H1 (cell line): ENCODE data around the gene METAP1D. TPM values are rescaled to one million over a fixed set of nuclear protein-coding genes. Genes with fewer than 3 reads are reported as not detected.

ENCODE experiments used
- CTCF ChIA-PET: fragments of 300-600 bp; sonication (Branson Sonifier 250); formaldehyde crosslinking; loops from one replicate; lab custom pipeline; 2021; ENCODE audit not compliant: partially characterized antibody; lab: Charles Lee
- POLR2A ChIA-PET: fragments of 300-600 bp; sonication (Branson Sonifier 250); formaldehyde crosslinking; loops from one replicate; lab custom pipeline; 2021; ENCODE audit warnings: inconsistent platforms; ENCODE audit not compliant: partially characterized antibody; lab: Charles Lee
- DNase-seq, 2 experiments: peaks; one replicate each; pipeline versions ENCODE4 v3.0.0 to v3.0.0-alpha.2; 2010 to 2022; ENCODE audit warnings: low spot score in 2 of 2, low read depth in 1 of 2, mixed read lengths in 1 of 2
- FAIRE-seq: peaks from 2 replicates; lab custom pipeline; 2011; peaks lifted over from hg19 to GRCh38; lab: Jason Lieb, UNC
- H2AFZ ChIP-seq: 2 replicates; pipeline ENCODE4 v1.8.1; 2012; ENCODE audit warnings: low read length, inconsistent platforms
- H2AK5ac ChIP-seq: 2 replicates; pipeline ENCODE4 v1.6.1; 2013; ENCODE audit warnings: low read depth, low read length
- H2BK120ac ChIP-seq: replicated peaks from 2 replicates; pipeline ENCODE3; 2013; ENCODE audit warnings: low read depth, low read length, inconsistent platforms
- H2BK12ac ChIP-seq: 2 replicates; pipeline ENCODE4 v1.6.1; 2013; ENCODE audit warnings: low read depth, low read length
- H2BK15ac ChIP-seq: 2 replicates; pipeline ENCODE4 v1.6.1; 2013; ENCODE audit warnings: low read length
- H2BK20ac ChIP-seq: 2 replicates; pipeline ENCODE4 v1.6.1; 2013; ENCODE audit warnings: low read length
- H2BK5ac ChIP-seq: 2 replicates; pipeline ENCODE4 v1.6.1; 2013; ENCODE audit warnings: low read depth, low read length
- H3K14ac ChIP-seq: 2 replicates; pipeline ENCODE4 v1.6.1; 2013; ENCODE audit warnings: inconsistent platforms; ENCODE audit not compliant: insufficient read length
- H3K18ac ChIP-seq: 2 replicates; pipeline ENCODE4 v1.6.1; 2013; ENCODE audit warnings: low read length; ENCODE audit errors: extremely low read depth
- H3K23ac ChIP-seq: 2 replicates; pipeline ENCODE4 v1.6.1; 2013; ENCODE audit warnings: inconsistent platforms; ENCODE audit not compliant: insufficient read length
- H3K23me2 ChIP-seq: 2 replicates; pipeline ENCODE4 v1.6.1; 2013; ENCODE audit warnings: low read depth, low read length
- H3K27ac ChIP-seq: 2 replicates; pipeline ENCODE4 v1.6.1; 2011; ENCODE audit warnings: low read depth, low read length, inconsistent platforms
- H3K27me3 ChIP-seq, 4 experiments: replicated peaks in 1 of 4; 1 replicate in 1 of 4; 2 replicates in 3 of 4; pipeline versions ENCODE4 v1.6.1 to v1.8.1; 2011 to 2013; ENCODE audit warnings: low read length in 3 of 4, mild to moderate bottlenecking in 3 of 4, inconsistent platforms in 2 of 4, mixed read lengths in 2 of 4, moderate library complexity in 1 of 4; ENCODE audit not compliant: control insufficient read depth in 3 of 4, insufficient read depth in 3 of 4; ENCODE audit errors: extremely low read depth in 1 of 4
- H3K36me3 ChIP-seq, 4 experiments: 2 replicates each; pipeline versions ENCODE4 v1.6.1 to v1.8.1; 2011 to 2013; ENCODE audit warnings: mild to moderate bottlenecking in 4 of 4, low read length in 3 of 4, moderate library complexity in 2 of 4, control low read depth in 1 of 4, inconsistent platforms in 1 of 4; ENCODE audit not compliant: insufficient read depth in 4 of 4, control insufficient read depth in 2 of 4
- H3K4ac ChIP-seq: replicated peaks from 2 replicates; pipeline ENCODE3; 2013; ENCODE audit warnings: low read length, low read depth, mixed read lengths, inconsistent platforms; ENCODE audit not compliant: insufficient read length
- H3K4me1 ChIP-seq, 4 experiments: replicated peaks in 1 of 4; 1 replicate in 1 of 4; 2 replicates in 3 of 4; pipeline versions ENCODE4 v1.6.1 to v1.8.1; 2011 to 2013; ENCODE audit warnings: low read length in 3 of 4, inconsistent platforms in 2 of 4, mixed read lengths in 1 of 4; ENCODE audit not compliant: insufficient read depth in 4 of 4, control insufficient read depth in 3 of 4
- H3K4me2 ChIP-seq, 2 experiments: 2 replicates each; pipeline versions ENCODE4 v1.6.1 to v1.8.1; 2011 to 2013; ENCODE audit warnings: low read depth in 2 of 2, low read length in 2 of 2, control low read depth in 1 of 2, inconsistent platforms in 1 of 2, mild to moderate bottlenecking in 1 of 2; ENCODE audit not compliant: insufficient read depth in 1 of 2
- H3K4me3 ChIP-seq, 4 experiments: fragments of 200-600, 300-600 bp in 1 of 4; sonication (generic), shearing (Covaris generic), sonication (Bioruptor Twin) in 1 of 4; 2 replicates each; pipeline versions ENCODE4 v1.5.1 to v1.8.1; 2011 to 2016; ENCODE audit warnings: low read length in 4 of 4, low read depth in 3 of 4, control low read depth in 2 of 4, inconsistent platforms in 2 of 4, mild to moderate bottlenecking in 2 of 4, mixed read lengths in 1 of 4, moderate library complexity in 1 of 4; ENCODE audit not compliant: insufficient read depth in 2 of 4; ENCODE audit errors: extremely low read depth in 1 of 4
- H3K56ac ChIP-seq: replicated peaks from 2 replicates; pipeline ENCODE3; 2013; ENCODE audit warnings: low read depth, mild to moderate bottlenecking, mixed read lengths, low read length, inconsistent platforms; ENCODE audit not compliant: insufficient read length
- H3K79me1 ChIP-seq: 2 replicates; pipeline ENCODE4 v1.6.1; 2013; ENCODE audit warnings: low read depth, low read length, control low read depth
- H3K79me2 ChIP-seq, 2 experiments: 2 replicates each; pipeline versions ENCODE4 v1.6.1 to v1.8.1; 2012 to 2013; ENCODE audit warnings: low read length in 2 of 2, mild to moderate bottlenecking in 2 of 2, inconsistent platforms in 1 of 2; ENCODE audit not compliant: insufficient read depth in 2 of 2, control insufficient read depth in 1 of 2
- H3K9ac ChIP-seq, 4 experiments: replicated peaks in 1 of 4; 1 replicate in 1 of 4; 2 replicates in 3 of 4; pipeline versions ENCODE4 v1.6.1 to v1.8.1; 2011 to 2013; ENCODE audit warnings: low read depth in 3 of 4, low read length in 3 of 4, control low read depth in 2 of 4, mild to moderate bottlenecking in 2 of 4, moderate library complexity in 2 of 4, inconsistent platforms in 1 of 4; ENCODE audit errors: extremely low read depth in 1 of 4
- H3K9me3 ChIP-seq, 2 experiments: 2 replicates each; pipeline versions ENCODE4 v1.6.1 to v1.8.1; 2012 to 2013; ENCODE audit warnings: mild to moderate bottlenecking in 2 of 2, moderate library complexity in 2 of 2, control low read depth in 1 of 2, inconsistent platforms in 1 of 2, low read depth in 1 of 2, low read length in 1 of 2, mixed read lengths in 1 of 2; ENCODE audit not compliant: insufficient read depth in 2 of 2
- H4K20me1 ChIP-seq, 2 experiments: replicated peaks in 1 of 2; 2 replicates each; pipeline versions ENCODE3 to v1.8.1; 2011 to 2013; ENCODE audit warnings: inconsistent platforms in 2 of 2, low read length in 2 of 2, mild to moderate bottlenecking in 1 of 2; ENCODE audit not compliant: insufficient read depth in 2 of 2, control insufficient read depth in 1 of 2
- H4K5ac ChIP-seq: 2 replicates; pipeline ENCODE4 v1.6.1; 2013; ENCODE audit warnings: low read length, low read depth, mixed read lengths, inconsistent platforms; ENCODE audit not compliant: insufficient read length
- H4K8ac ChIP-seq: 2 replicates; pipeline ENCODE4 v1.8.0; 2013; ENCODE audit warnings: mild to moderate bottlenecking, moderate library complexity, low read length, inconsistent platforms; ENCODE audit not compliant: insufficient read depth; ENCODE audit errors: extremely low read depth
- H4K91ac ChIP-seq: replicated peaks from 2 replicates; pipeline ENCODE3; 2013; ENCODE audit warnings: low read length, mixed read lengths, inconsistent platforms; ENCODE audit not compliant: insufficient read length
- CEBPB ChIP-seq: IDR thresholded peaks from 2 replicates; pipeline ENCODE4 v1.6.1; 2012; ENCODE audit warnings: low read depth, low read length
- CHD1 ChIP-seq: IDR thresholded peaks from 2 replicates; pipeline ENCODE4 v1.6.1; 2012; ENCODE audit warnings: low read depth, low read length, improper control_type of control experiment
- CHD2 ChIP-seq: IDR thresholded peaks from 2 replicates; pipeline ENCODE4 v1.6.1; 2012; ENCODE audit warnings: low read length, improper control_type of control experiment
- EZH2 ChIP-seq: fragments of 200-600 bp; sonication (generic); IDR thresholded peaks from 2 replicates; pipeline ENCODE4 v1.7.1; 2012; ENCODE audit warnings: low read depth, mild to moderate bottlenecking, moderate library complexity, low read length, inconsistent platforms; ENCODE audit not compliant: severe bottlenecking
- JUN ChIP-seq: IDR thresholded peaks from 2 replicates; pipeline ENCODE4 v1.6.1; 2011; ENCODE audit warnings: low read depth, mild to moderate bottlenecking, improper control_type of control experiment, low read length
- JUND ChIP-seq: IDR thresholded peaks from 2 replicates; pipeline ENCODE4 v1.6.1; 2011; ENCODE audit warnings: mild to moderate bottlenecking, improper control_type of control experiment, low read length
- KDM4A ChIP-seq: IDR thresholded peaks from one replicate; pipeline ENCODE4 v1.7.1; 2012; ENCODE audit warnings: low read depth, mild to moderate bottlenecking, moderate library complexity, low read length, inconsistent platforms; ENCODE audit not compliant: severe bottlenecking
- KDM5A ChIP-seq: fragments of 200-600 bp; IDR thresholded peaks from 2 replicates; pipeline ENCODE4 v1.7.1; 2012; ENCODE audit warnings: mild to moderate bottlenecking, low read length, inconsistent platforms, mixed read lengths
- NANOG ChIP-seq: IDR thresholded peaks from 2 replicates; pipeline ENCODE4 v1.6.1; 2011; ENCODE audit warnings: low read length, low read depth, mild to moderate bottlenecking, inconsistent platforms; ENCODE audit not compliant: insufficient read depth, poor library complexity, severe bottlenecking
- SIX5 ChIP-seq: IDR thresholded peaks from 2 replicates; pipeline ENCODE4 v1.6.1; 2011; ENCODE audit warnings: mild to moderate bottlenecking, low read depth, low read length
- SUZ12 ChIP-seq: fragments of 200-600 bp; sonication (generic); IDR thresholded peaks from 2 replicates; pipeline ENCODE4 v1.6.1; 2012; ENCODE audit warnings: mild to moderate bottlenecking, inconsistent platforms, low read length, moderate library complexity, mixed read lengths
- TAF7 ChIP-seq: optimal IDR thresholded peaks from 2 replicates; pipeline ENCODE3; 2011; ENCODE audit warnings: low read depth, mild to moderate bottlenecking, inconsistent platforms, low read length, moderate library complexity, borderline replicate concordance
- WGBS, 2 experiments: shearing (Covaris generic) in 1 of 2; methylation state at CpG; one replicate each; pipeline versions ENCODE4 v1.1.6 to v1.1.7; 2013 to 2015; ENCODE audit warnings: low lambda C conversion rate in 2 of 2, mixed read lengths in 2 of 2, inconsistent platforms in 1 of 2, low coverage in 1 of 2, missing lambda C conversion rate in 1 of 2; ENCODE audit not compliant: insufficient replicate concordance in 2 of 2, insufficient coverage in 1 of 2, insufficient read length in 1 of 2; ENCODE audit errors: extremely low coverage in 1 of 2, missing lambda C conversion rate in 1 of 2; 5-methylcytosine and 5-hydroxymethylcytosine counted together
- polyA plus RNA-seq, 7 experiments: library from polyadenylated mRNA; depleted of rRNA in 3 of 7; stranded (reverse) in 5 of 7; unstranded in 2 of 7; fragments of >200 nt in 5 of 7; fragments of 200-250 nt in 2 of 7; gene quantifications; 1 replicate in 5 of 7; 2 replicates in 1 of 7; 4 replicates in 1 of 7; pipeline versions ENCODE4 v1.2.1 to v1.2.3, GENCODE V29; 2011 to 2013; ENCODE audit warnings: missing spikeins in 2 of 7, mixed read lengths in 2 of 7
- total RNA-seq: library from RNA; stranded (reverse); fragmentation: NEBNext Ultra II Directional; extraction: Animal tissue kit (Norgen Biotek cat#: 25700); gene quantifications from 2 replicates; pipeline ENCODE4 v1.2.1, GENCODE V29; 2021

Gene METAP1D
- total and polyA plus RNA-seq, 2 of the 8 experiments (the other 6 are each of a cell fraction or from before 2014, with no cell fraction given): 3.9 to 6.2 TPM

DNA sequence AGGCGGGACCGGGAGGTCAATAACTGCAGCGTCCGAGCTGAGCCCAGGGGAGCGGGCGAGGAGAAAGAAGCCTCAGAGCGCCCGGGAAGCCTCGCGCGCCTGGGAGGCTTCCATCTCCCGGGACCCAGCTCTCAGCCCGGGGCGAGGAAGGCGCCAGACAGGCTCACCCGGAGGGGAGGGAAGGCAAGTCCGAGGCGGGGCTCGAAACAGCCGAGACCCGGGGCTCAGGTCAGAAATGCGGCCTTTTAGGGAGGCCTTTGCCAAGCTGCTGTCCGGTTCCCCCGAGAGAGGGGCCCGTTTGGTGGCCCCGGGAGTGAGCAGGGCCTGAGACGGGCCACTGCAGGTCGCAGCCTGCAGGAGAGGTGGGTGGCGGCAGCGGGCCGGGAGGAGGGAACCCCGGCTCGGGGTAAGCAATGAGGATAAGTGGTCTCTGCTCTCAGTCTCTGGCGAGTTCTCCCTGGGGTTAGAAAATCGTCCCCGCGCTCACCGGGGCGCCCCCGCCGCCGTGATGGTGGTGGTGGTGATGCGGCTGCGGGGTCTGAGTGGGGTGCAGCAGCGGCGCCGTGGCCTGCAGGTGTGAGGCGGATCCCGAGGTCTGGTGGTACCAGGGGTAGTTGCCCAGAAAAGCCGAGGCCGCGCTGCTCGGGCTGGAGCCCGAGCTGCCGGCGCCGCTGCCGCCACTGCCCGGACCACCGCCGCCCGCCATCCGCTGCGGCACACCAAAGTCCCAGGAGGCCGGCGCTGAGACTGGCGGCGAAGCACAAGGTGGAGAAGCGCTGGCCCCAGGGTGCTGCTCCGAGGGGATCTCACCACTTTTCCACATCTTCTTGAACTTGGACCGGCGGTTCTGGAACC is 100.6 kb downstream of the METAP1D start:
- peaks cover 19% of the 10 kb centered on the region; the same call in 1 of the 2 replicates for H3K23me2 ChIP-seq
- no peaks in the 10 kb centered on the region for H3K79me2 ChIP-seq
- peak overlapping the region; percentile 51 to 80 for H3K4me2 ChIP-seq
- FAIRE-seq: no peak
- peak in 1 of 2 experiments; percentile 73 for DNase-seq
- H3K4me3 ChIP-seq: peak overlapping the region in 1 of 4 experiments; percentile 59; a peak in 5 of 8 replicates
- H3K36me3 ChIP-seq: peaks cover 0 to 11% (median 0%) of the 10 kb centered on the region in 4 experiments; a peak in 1 of 8 replicates
- no peak overlapping the region for H3K14ac ChIP-seq
- peaks cover 79 to 100% (median 93%) of the 10 kb centered on the region in 4 experiments for H3K27me3 ChIP-seq
- no peaks in the 10 kb centered on the region for H3K79me1 ChIP-seq
- H3K9ac ChIP-seq: no peak overlapping the region
- no peak overlapping the region for H3K27ac ChIP-seq
- H2AFZ ChIP-seq: no peak overlapping the region
- no peak overlapping the region for H2BK120ac ChIP-seq
- peaks cover 12 to 27% of the 10 kb centered on the region in 2 experiments for H4K20me1 ChIP-seq
- no peak overlapping the region for H2BK5ac ChIP-seq
- POLR2A ChIA-PET: interaction anchor here (1.6 to 16.0 kb wide), 2 partner anchors 9 to 13 kb away, joined by 5 to 184 read pairs; partner anchors contain the start of gene DLX1
- no peak overlapping the region for H2BK12ac ChIP-seq
- no peak overlapping the region for H3K56ac ChIP-seq
- H4K91ac ChIP-seq: no peak overlapping the region
- CTCF ChIA-PET: interaction anchor here (1.5 to 11.7 kb wide), 5 partner anchors 9 to 397 kb away, joined by 5 to 198 read pairs (median 5); partner anchors contain the start of gene DLX1
- H2AK5ac ChIP-seq: no peak overlapping the region
- H3K4ac ChIP-seq: no peak overlapping the region
- 5% methylated on average over 45 of the region's 72 CpGs; no CpG with 5 or more reads in 1 of the 2 experiments for WGBS, 2 experiments
- H3K23ac ChIP-seq: no peak overlapping the region
- H3K18ac ChIP-seq: no peak overlapping the region
- H4K8ac ChIP-seq: peak overlapping the region; percentile 76
- H3K4me1 ChIP-seq: peaks cover 6 to 49% (median 28%) of the 10 kb centered on the region in 4 experiments
- no peaks in the 10 kb centered on the region for H3K9me3 ChIP-seq
- no peak overlapping the region for H4K5ac ChIP-seq
- H2BK15ac ChIP-seq: no peak overlapping the region
- no peak overlapping the region for H2BK20ac ChIP-seq
- TF ChIP-seq SUZ12 (peak; percentile 95), JUND (no peak), SIX5 (no peak), CHD1 (no peak), KDM5A (no peak), KDM4A (peak; percentile 29), TAF7 (no peak), JUN (no peak), NANOG (no peak), EZH2 (peak; percentile 96), CHD2 (no peak), CEBPB (no peak)
